Neural cell (in vitro differentiated cells): ENCODE data around the gene ZNF283. TPM values are rescaled to one million over a fixed set of nuclear protein-coding genes. Genes with fewer than 3 reads are reported as not detected.
A peak's percentile ranks its signal among the peaks of the same experiment; 100 is the strongest.

Source experiments
- H2AFZ ChIP-seq: fragments of 200-600, 300-800 bp; sonication (generic), shearing (Covaris generic); 2 replicates; pipeline ENCODE4 v1.6.0; 2014; ENCODE audit warnings: low read depth, mild to moderate bottlenecking, antibody characterized with exemption, low read length, moderate library complexity
- H3F3A ChIP-seq: fragments of 200-600 bp; shearing (Covaris generic); 2 replicates; pipeline ENCODE4 v1.6.1; 2016; ENCODE audit warnings: mild to moderate bottlenecking, moderate library complexity, mixed read lengths, antibody characterized with exemption, low read length; ENCODE audit not compliant: insufficient read depth, poor library complexity, severe bottlenecking
- H3K27ac ChIP-seq: fragments of 200-600, 300-800 bp; sonication (generic), shearing (Covaris generic); 2 replicates; pipeline ENCODE4 v1.5.1; 2014; ENCODE audit warnings: mild to moderate bottlenecking, low read length, moderate library complexity
- H3K27me3 ChIP-seq: fragments of 300-800, 200-600 bp; sonication (generic), shearing (Covaris generic); 2 replicates; pipeline ENCODE4 v1.6.0; 2014; ENCODE audit warnings: mild to moderate bottlenecking, low read depth, low read length, moderate library complexity; ENCODE audit not compliant: insufficient read depth
- H3K36me3 ChIP-seq: fragments of 300-800, 200-600 bp; sonication (generic), shearing (Covaris generic); 2 replicates; pipeline ENCODE4 v1.5.1; 2014; ENCODE audit warnings: mild to moderate bottlenecking, antibody characterized with exemption, low read length, moderate library complexity; ENCODE audit not compliant: insufficient read depth
- H3K4me2 ChIP-seq: fragments of 300-800, 200-600 bp; sonication (generic), shearing (Covaris generic); 2 replicates; pipeline ENCODE4 v1.6.0; 2014; ENCODE audit warnings: mild to moderate bottlenecking, low read length
- H3K4me3 ChIP-seq: fragments of 300-800, 200-600 bp; sonication (generic), shearing (Covaris generic); 2 replicates; pipeline ENCODE4 v1.5.1; 2014; ENCODE audit warnings: mild to moderate bottlenecking, low read length, moderate library complexity
- H3K79me2 ChIP-seq: fragments of 200-600 bp; shearing (Covaris generic); replicated peaks from 2 replicates; pipeline ENCODE4 v1.6.0; 2014; ENCODE audit warnings: mild to moderate bottlenecking, low read length, moderate library complexity; ENCODE audit not compliant: insufficient read depth
- H3K9ac ChIP-seq: fragments of 300-800, 200-600 bp; sonication (generic), shearing (Covaris generic); 2 replicates; pipeline ENCODE4 v1.6.1; 2016; ENCODE audit warnings: mild to moderate bottlenecking, low read length, mixed read lengths
- H3K9me2 ChIP-seq: fragments of 200-600 bp; shearing (Covaris generic); 2 replicates; pipeline ENCODE4 v1.6.1; 2016; ENCODE audit warnings: mild to moderate bottlenecking, low read length, mixed read lengths; ENCODE audit not compliant: insufficient read depth
- H3K9me3 ChIP-seq: fragments of 200-600, 300-800 bp; sonication (generic), shearing (Covaris generic); 2 replicates; pipeline ENCODE4 v1.6.1; 2016; ENCODE audit warnings: mild to moderate bottlenecking, mixed run types, low read length, moderate library complexity, mixed read lengths
- H4K20me1 ChIP-seq: fragments of 200-600 bp; shearing (Covaris generic); 2 replicates; pipeline ENCODE4 v1.6.1; 2016; ENCODE audit warnings: mild to moderate bottlenecking, mixed run types; ENCODE audit not compliant: insufficient read depth
- CTCF ChIP-seq: fragments of 450-650 bp; IDR thresholded peaks from 2 replicates; pipeline ENCODE4 v1.5.1; 2014; ENCODE audit warnings: antibody characterized with exemption, mild to moderate bottlenecking, moderate library complexity; ENCODE audit not compliant: poor library complexity, severe bottlenecking
- EP300 ChIP-seq: fragments of 450-650 bp; conservative IDR thresholded peaks from 2 replicates; pipeline ENCODE4 v1.6.1; 2014; ENCODE audit warnings: antibody characterized with exemption, mild to moderate bottlenecking, moderate library complexity; ENCODE audit not compliant: poor library complexity, severe bottlenecking
- EZH2 ChIP-seq: fragments of 200-600, 300-800 bp; shearing (Covaris generic), sonication (generic); IDR thresholded peaks from 2 replicates; pipeline ENCODE4 v1.6.1; 2014; ENCODE audit warnings: antibody characterized with exemption, low read length, borderline replicate concordance, mild to moderate bottlenecking; ENCODE audit not compliant: insufficient read depth, poor library complexity, severe bottlenecking
- MXI1 ChIP-seq: fragments of 450-650 bp; conservative IDR thresholded peaks from 2 replicates; pipeline ENCODE4 v1.6.1; 2014; ENCODE audit warnings: antibody characterized with exemption, mild to moderate bottlenecking; ENCODE audit not compliant: poor library complexity, severe bottlenecking
- POLR2AphosphoS5 ChIP-seq: IDR thresholded peaks from 2 replicates; pipeline ENCODE4 v1.6.1; 2012
- RAD21 ChIP-seq: fragments of 450-650 bp; conservative IDR thresholded peaks from 2 replicates; pipeline ENCODE4 v1.6.1; 2014; ENCODE audit warnings: antibody characterized with exemption, mild to moderate bottlenecking, moderate library complexity
- REST ChIP-seq: IDR thresholded peaks from 2 replicates; pipeline ENCODE4 v1.6.1; 2012; ENCODE audit warnings: borderline replicate concordance
- SMC3 ChIP-seq: fragments of 450-650 bp; conservative IDR thresholded peaks from 2 replicates; pipeline ENCODE4 v1.6.1; 2014; ENCODE audit warnings: antibody characterized with exemption, mild to moderate bottlenecking, moderate library complexity; ENCODE audit not compliant: poor library complexity
- TAF1 ChIP-seq: IDR thresholded peaks from 2 replicates; pipeline ENCODE4 v1.6.1; 2012; ENCODE audit warnings: low read depth
- polyA plus RNA-seq: library from polyadenylated mRNA; depleted of rRNA; stranded (reverse); fragments of >200 nt; gene quantifications from 2 replicates; pipeline ENCODE4 v1.2.3, GENCODE V29; 2014

ZNF283 gene
- polyA plus RNA-seq, 1 donor from 2014 or later, result 14.9 TPM

- H3K79me2 ChIP-seq, result no peaks in the 10 kb centered on the region
- H3K9ac ChIP-seq, result no peak overlapping the region
- no peak overlapping the region for H2AFZ ChIP-seq
- H3K4me3 ChIP-seq, result no peak overlapping the region
- no peak overlapping the region for H3K4me2 ChIP-seq
- peak; percentile 92 for TF ChIP-seq CTCF
- TF ChIP-seq POLR2AphosphoS5, result no peak
- peak; percentile 89 for TF ChIP-seq RAD21
- no peak for TF ChIP-seq REST
- TF ChIP-seq EZH2, result no peak
- TF ChIP-seq TAF1, result no peak
- no peak for TF ChIP-seq EP300
- no peak for TF ChIP-seq MXI1
- peak; percentile 81 for TF ChIP-seq SMC3
- no peak overlapping the region for H3K27ac ChIP-seq
- no peaks in the 10 kb centered on the region for H3F3A ChIP-seq
- H3K36me3 ChIP-seq, result no peaks in the 10 kb centered on the region
- H4K20me1 ChIP-seq, result no peaks in the 10 kb centered on the region
- H3K9me2 ChIP-seq, result no peaks in the 10 kb centered on the region
- peaks cover 6% of the 10 kb centered on the region for H3K27me3 ChIP-seq
- no peaks in the 10 kb centered on the region for H3K9me3 ChIP-seq
Measured at GRCh38 chr19:43784981-43785808, 41.9 kb upstream of the ZNF283 start.

- no peaks in the 10 kb centered on the region for H3K79me2 ChIP-seq
- no peaks in the 10 kb centered on the region for H3F3A ChIP-seq
- H3K4me3 ChIP-seq, result no peak overlapping the region
- no peak overlapping the region for H3K27ac ChIP-seq
- no peaks in the 10 kb centered on the region for H3K36me3 ChIP-seq
- H3K4me2 ChIP-seq, result no peak overlapping the region
- peaks cover 6% of the 10 kb centered on the region for H3K27me3 ChIP-seq
- TF ChIP-seq REST (no peak), EZH2 (no peak), MXI1 (no peak), RAD21 (no peak), POLR2AphosphoS5 (no peak), TAF1 (no peak), SMC3 (no peak), CTCF (no peak), EP300 (no peak)
- H3K9ac ChIP-seq, result no peak overlapping the region
- H3K9me3 ChIP-seq, result no peaks in the 10 kb centered on the region
- no peak overlapping the region for H2AFZ ChIP-seq
- no peaks in the 10 kb centered on the region for H4K20me1 ChIP-seq
- no peaks in the 10 kb centered on the region for H3K9me2 ChIP-seq
Measured at GRCh38 chr19:43786665-43787064, 40.5 kb upstream of the ZNF283 start.
